Mononuclear cell (primary cell): Measurements from ENCODE around the gene FAN1. TPM values are rescaled to one million over a fixed set of nuclear protein-coding genes. Genes with fewer than 3 reads are reported as not detected.

Experiments used
- total RNA-seq: library from RNA; depleted of rRNA; stranded (reverse); fragments of >200 nt; gene quantifications from one replicate; pipeline ENCODE4 v1.2.3, GENCODE V29; 2012

Gene FAN1
- total RNA-seq, 1 donor, result 8.7 TPM

Other genes starting within 250 kb of the FAN1 start
- gene MTMR10, start 87.7 kb downstream of the FAN1 start, total RNA-seq, result 79.0 TPM
- not detected for gene TRPM1, start 197.8 kb downstream of the FAN1 start, total RNA-seq